ENCODE measurements around the gene OSBPL1A. TPM values are rescaled to one million over a fixed set of nuclear protein-coding genes. Genes with fewer than 3 reads are reported as not detected.

Gene OSBPL1A
- total and polyA plus RNA-seq, 2 experiments from 2014 or later = 24.6 to 31.3 TPM

- Histone ChIP-seq H3K79me2 (no peaks in the 10 kb centered on the region), H3K9me3 (ENCODE audit: low read depth) (no peaks in the 10 kb centered on the region), H3K27ac (no peak overlapping the region), H3K9me2 (replicated peaks; ENCODE audit: insufficient read depth) (no peaks in the 10 kb centered on the region), H3K36me3 (replicated peaks; ENCODE audit: insufficient read depth, low read depth) (no peaks in the 10 kb centered on the region), H2AFZ (no peak overlapping the region), H4K20me1 (ENCODE audit: insufficient read depth, poor library complexity, severe bottlenecking) (no peaks in the 10 kb centered on the region), H3K4me3 (no peak overlapping the region), H3K4me2 (peak overlapping the region; percentile 38), H3K27me3 (no peaks in the 10 kb centered on the region), H3K4me1 (ENCODE audit: insufficient read depth) (peaks cover 24% of the 10 kb centered on the region)
- DNase-seq (ENCODE audit: low spot score) = no peak
- TF ChIP-seq EZH2phosphoT487 (IDR thresholded peaks at IDR 0.05; ENCODE audit: low read depth, severe bottlenecking, unreplicated experiment) = no peak
- no peak for TF ChIP-seq EZH2 (IDR thresholded peaks at IDR 0.05; ENCODE audit: borderline replicate concordance)
- no peak for TF ChIP-seq CTCF (IDR thresholded peaks at IDR 0.05; ENCODE audit: poor library complexity)
- 71% methylated on average over 6 of the region's 6 CpGs for WGBS (ENCODE audit: low lambda C conversion rate, missing lambda C conversion rate)
Observed at GRCh38 chr18:24214144-24214543, 183.5 kb downstream of the OSBPL1A start.

GRCh38 chr18:24212939-24213338 lies 184.7 kb downstream of the OSBPL1A start:
- H3K27ac ChIP-seq = no peak overlapping the region
- TF ChIP-seq CTCF (IDR thresholded peaks at IDR 0.05; ENCODE audit: poor library complexity) (no peak), EZH2 (IDR thresholded peaks at IDR 0.05; ENCODE audit: borderline replicate concordance) (no peak), EZH2phosphoT487 (IDR thresholded peaks at IDR 0.05; ENCODE audit: low read depth, severe bottlenecking, unreplicated experiment) (no peak)
- no peaks in the 10 kb centered on the region for H3K36me3 ChIP-seq (replicated peaks; ENCODE audit: insufficient read depth, low read depth)
- WGBS (ENCODE audit: low lambda C conversion rate, missing lambda C conversion rate) = 86% methylated on average over 6 of the region's 6 CpGs
- no peak overlapping the region for H3K4me2 ChIP-seq
- no peaks in the 10 kb centered on the region for H3K9me2 ChIP-seq (replicated peaks; ENCODE audit: insufficient read depth)
- DNase-seq (ENCODE audit: low spot score) = peak; percentile 52
- no peaks in the 10 kb centered on the region for H3K27me3 ChIP-seq
- no peaks in the 10 kb centered on the region for H3K79me2 ChIP-seq
- H3K4me1 ChIP-seq (ENCODE audit: insufficient read depth) = peaks cover 24% of the 10 kb centered on the region
- H2AFZ ChIP-seq = no peak overlapping the region
- H3K4me3 ChIP-seq = no peak overlapping the region
- no peaks in the 10 kb centered on the region for H4K20me1 ChIP-seq (ENCODE audit: insufficient read depth, poor library complexity, severe bottlenecking)
- no peaks in the 10 kb centered on the region for H3K9me3 ChIP-seq (ENCODE audit: low read depth)

GRCh38 chr18:24209558-24209957 lies 188.1 kb downstream of the OSBPL1A start:
- Histone ChIP-seq H3K4me1 (ENCODE audit: insufficient read depth) (peaks cover 7% of the 10 kb centered on the region), H3K27ac (no peak overlapping the region), H3K4me3 (no peak overlapping the region), H2AFZ (no peak overlapping the region), H3K27me3 (no peaks in the 10 kb centered on the region), H3K36me3 (replicated peaks; ENCODE audit: insufficient read depth, low read depth) (no peaks in the 10 kb centered on the region), H3K9me3 (ENCODE audit: low read depth) (no peaks in the 10 kb centered on the region), H3K4me2 (no peak overlapping the region), H4K20me1 (ENCODE audit: insufficient read depth, poor library complexity, severe bottlenecking) (no peaks in the 10 kb centered on the region), H3K79me2 (no peaks in the 10 kb centered on the region), H3K9me2 (replicated peaks; ENCODE audit: insufficient read depth) (no peaks in the 10 kb centered on the region)
- DNase-seq (ENCODE audit: low spot score) = no peak
- 49% methylated on average over 6 of the region's 6 CpGs for WGBS (ENCODE audit: low lambda C conversion rate, missing lambda C conversion rate)
- TF ChIP-seq CTCF (IDR thresholded peaks at IDR 0.05; ENCODE audit: poor library complexity) = no peak
- TF ChIP-seq EZH2 (IDR thresholded peaks at IDR 0.05; ENCODE audit: borderline replicate concordance) = no peak
- TF ChIP-seq EZH2phosphoT487 (IDR thresholded peaks at IDR 0.05; ENCODE audit: low read depth, severe bottlenecking, unreplicated experiment) = no peak
